ENCODE measurements around the gene EMX1. TPM values are rescaled to one million over a fixed set of nuclear protein-coding genes. Genes with fewer than 3 reads are reported as not detected.

The EMX1 gene
- total RNA-seq, 5 donors from 2014 or later (not counting 1 experiment from before 2014, with no cell fraction given) = not detected

DNA sequence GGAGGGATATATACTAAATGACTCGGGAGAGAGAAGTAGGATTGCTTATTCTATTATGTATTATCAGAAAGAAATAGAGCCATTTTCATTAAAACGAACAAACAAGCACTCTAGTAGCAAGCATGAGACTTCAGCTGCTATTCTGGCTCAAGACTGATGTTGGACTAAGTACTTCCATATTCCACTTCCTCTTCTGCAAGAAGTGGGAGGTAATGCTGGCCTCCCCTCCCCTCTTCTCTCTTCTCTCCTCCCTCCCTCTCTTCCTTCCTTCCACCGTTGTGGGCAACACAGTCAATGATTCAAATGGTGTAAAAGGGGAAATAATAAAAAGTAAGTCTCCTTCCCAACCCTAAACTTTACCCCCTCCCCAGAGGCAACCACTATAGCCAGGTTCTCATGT is 62.6 kb downstream of the EMX1 start:
- Histone ChIP-seq H3K9me3 (no peaks in the 10 kb centered on the region), H3K4me1 (ENCODE audit: control insufficient read depth in 1 of 2, extremely low read depth in 1 of 2, insufficient read depth in 2 of 2, low read length in 2 of 2) (no peaks in the 10 kb centered on the region), H3K27me3 (replicated peaks in 1 of 2; ENCODE audit: control insufficient read depth in 2 of 2, extremely low read depth in 1 of 2, insufficient read depth in 2 of 2, low read length in 1 of 2) (no peaks in the 10 kb centered on the region), H3K36me3 (ENCODE audit: control insufficient read depth in 2 of 2, extremely low read depth in 1 of 2, insufficient read depth in 1 of 2, low read length in 1 of 2) (peaks cover 0 to 3% of the 10 kb centered on the region in 2 donors), H3K4me3 (ENCODE audit: control insufficient read depth in 1 of 2, extremely low read depth in 1 of 2, low read length in 1 of 2) (no peak overlapping the region), H3K27ac (ENCODE audit: low read length) (no peak overlapping the region)
- POLR2A ChIA-PET = no interaction called here
- no CpG with 5 or more reads among the region's 3 CpGs for WGBS (ENCODE audit: insufficient coverage)
- CTCF ChIA-PET = interaction anchor here in 1 of 2 donors (1.2 kb wide), 1 partner anchor 14 kb away, joined by 4 read pairs; no protein-coding TSS in a partner anchor
- no peak for DNase-seq
- no peak for ATAC-seq (replicated peaks in 1 of 4)
- H3K36me3 Mint-ChIP-seq = no peaks in the 10 kb centered on the region
- no peaks in the 10 kb centered on the region for H3K27me3 Mint-ChIP-seq
- H3K4me1 Mint-ChIP-seq = peaks cover 0 to 2% (median 1%) of the 10 kb centered on the region in 3 donors
- no peak overlapping the region for H3K27ac Mint-ChIP-seq
- no peaks in the 10 kb centered on the region for H3K9me3 Mint-ChIP-seq
- H3K4me3 Mint-ChIP-seq = no peak overlapping the region

DNA sequence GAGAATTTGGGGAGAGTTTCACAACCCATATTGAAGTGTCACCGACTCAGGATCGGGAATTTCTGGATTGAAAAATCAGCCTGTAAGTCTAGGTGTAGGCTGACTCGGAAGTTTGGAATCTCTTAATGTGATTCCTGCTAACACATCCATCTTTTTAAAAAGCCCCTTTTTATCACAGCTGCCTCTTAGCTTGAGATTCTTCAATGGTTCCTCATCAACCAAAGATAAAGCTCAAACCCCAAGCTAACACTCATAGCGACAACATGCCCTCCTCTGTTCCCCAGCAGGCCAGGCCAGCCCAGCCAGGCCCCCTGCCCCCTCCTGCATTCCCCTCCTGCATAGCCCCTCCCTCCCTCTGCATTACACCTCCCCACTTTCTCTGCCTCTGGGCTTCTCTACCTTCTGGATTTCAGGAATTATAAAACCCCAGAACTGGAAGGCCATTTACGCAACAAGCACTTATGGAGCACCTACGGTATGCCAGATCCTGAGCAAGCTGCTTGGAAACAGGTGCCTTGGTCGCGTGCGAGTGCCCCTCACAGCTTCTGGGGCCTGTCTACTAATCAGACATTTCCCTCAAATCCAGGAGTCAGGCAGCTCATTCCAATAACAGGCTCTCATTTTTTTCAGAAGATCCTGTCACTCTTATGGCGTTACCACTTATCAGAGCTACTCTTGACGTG is 63.4 kb downstream of the EMX1 start:
- Histone ChIP-seq H3K4me3 (ENCODE audit: control insufficient read depth in 1 of 2, extremely low read depth in 1 of 2, low read length in 1 of 2) (no peak overlapping the region), H3K36me3 (ENCODE audit: control insufficient read depth in 2 of 2, extremely low read depth in 1 of 2, insufficient read depth in 1 of 2, low read length in 1 of 2) (peaks cover 0 to 3% of the 10 kb centered on the region in 2 donors), H3K27ac (ENCODE audit: low read length) (no peak overlapping the region), H3K4me1 (ENCODE audit: control insufficient read depth in 1 of 2, extremely low read depth in 1 of 2, insufficient read depth in 2 of 2, low read length in 2 of 2) (no peaks in the 10 kb centered on the region), H3K9me3 (no peaks in the 10 kb centered on the region), H3K27me3 (replicated peaks in 1 of 2; ENCODE audit: control insufficient read depth in 2 of 2, extremely low read depth in 1 of 2, insufficient read depth in 2 of 2, low read length in 1 of 2) (no peaks in the 10 kb centered on the region)
- H3K36me3 Mint-ChIP-seq = no peaks in the 10 kb centered on the region
- H3K27ac Mint-ChIP-seq = no peak overlapping the region
- ChIA-PET POLR2A (no interaction called here), CTCF (interaction anchor here (0.5 to 1.2 kb wide), 2 partner anchors 12 to 13 kb away, joined by 3 to 4 read pairs; no protein-coding TSS in a partner anchor)
- 98% methylated on average over 8 of the region's 11 CpGs for WGBS (ENCODE audit: insufficient coverage)
- no peak overlapping the region for H3K4me3 Mint-ChIP-seq
- H3K9me3 Mint-ChIP-seq = no peaks in the 10 kb centered on the region
- H3K4me1 Mint-ChIP-seq = peaks cover 0 to 2% (median 1%) of the 10 kb centered on the region in 3 donors
- no peak for DNase-seq
- no peaks in the 10 kb centered on the region for H3K27me3 Mint-ChIP-seq
- no peak for ATAC-seq (replicated peaks in 1 of 4)

DNA sequence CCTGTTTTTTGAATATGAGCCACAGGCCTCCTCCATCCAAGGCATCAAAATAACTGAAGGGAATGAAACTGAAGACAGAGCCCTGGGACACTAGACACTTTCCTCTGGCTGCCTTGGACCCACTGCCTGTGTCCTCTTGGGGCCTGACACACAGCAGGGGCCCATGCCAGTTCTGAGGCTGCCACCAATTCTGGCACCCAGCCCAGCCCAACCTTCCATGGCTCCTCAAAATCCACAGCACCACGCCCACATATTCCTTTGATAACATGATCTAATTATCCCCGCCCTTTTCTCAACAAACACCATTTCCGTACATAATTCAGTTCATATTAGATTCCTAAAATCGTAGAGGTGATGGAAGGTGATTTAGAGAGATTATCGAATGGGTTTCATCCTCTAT is 64.2 kb downstream of the EMX1 start:
- Mint-ChIP-seq H3K27ac (no peak overlapping the region), H3K4me3 (no peak overlapping the region), H3K9me3 (no peaks in the 10 kb centered on the region), H3K36me3 (peaks cover under 1% of the 10 kb centered on the region), H3K27me3 (no peaks in the 10 kb centered on the region), H3K4me1 (peaks cover 0 to 2% (median 1%) of the 10 kb centered on the region in 3 donors)
- no CpG with 5 or more reads among the region's 5 CpGs for WGBS (ENCODE audit: insufficient coverage)
- DNase-seq = no peak
- ChIA-PET CTCF (interaction anchor here in 1 of 2 donors (0.5 kb wide), 1 partner anchor 13 kb away, joined by 3 read pairs; no protein-coding TSS in a partner anchor), POLR2A (no interaction called here)
- H3K4me1 ChIP-seq (ENCODE audit: control insufficient read depth in 1 of 2, extremely low read depth in 1 of 2, insufficient read depth in 2 of 2, low read length in 2 of 2) = no peaks in the 10 kb centered on the region
- ATAC-seq (replicated peaks in 1 of 4) = no peak
- peaks cover 0 to 3% of the 10 kb centered on the region in 2 donors for H3K36me3 ChIP-seq (ENCODE audit: control insufficient read depth in 2 of 2, extremely low read depth in 1 of 2, insufficient read depth in 1 of 2, low read length in 1 of 2)
- H3K27ac ChIP-seq (ENCODE audit: low read length) = no peak overlapping the region
- H3K4me3 ChIP-seq (ENCODE audit: control insufficient read depth in 1 of 2, extremely low read depth in 1 of 2, low read length in 1 of 2) = no peak overlapping the region
- H3K9me3 ChIP-seq = no peaks in the 10 kb centered on the region
- H3K27me3 ChIP-seq (replicated peaks in 1 of 2; ENCODE audit: control insufficient read depth in 2 of 2, extremely low read depth in 1 of 2, insufficient read depth in 2 of 2, low read length in 1 of 2) = no peaks in the 10 kb centered on the region

DNA sequence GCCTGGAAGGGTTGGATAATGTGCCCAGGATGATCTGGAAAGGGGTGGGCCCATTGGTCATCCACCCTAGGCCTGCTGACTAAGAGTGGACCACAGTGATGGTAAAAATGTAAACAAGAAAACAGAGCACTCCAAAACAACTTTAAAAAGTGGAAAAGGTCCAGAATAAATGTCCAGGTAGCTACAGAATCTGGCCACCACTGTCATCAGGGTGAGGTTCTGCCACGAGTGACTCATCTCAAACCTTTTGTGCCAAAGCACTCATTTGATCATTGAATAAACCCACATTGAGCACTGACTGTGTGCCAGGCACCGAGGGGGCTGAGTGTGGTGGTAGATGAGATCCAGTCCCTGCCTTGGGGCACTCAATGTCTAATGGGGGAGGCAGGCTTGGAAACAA is 64.9 kb downstream of the EMX1 start:
- H3K27ac Mint-ChIP-seq = no peak overlapping the region
- DNase-seq = no peak
- H3K4me1 Mint-ChIP-seq = peaks cover 0 to 2% (median 1%) of the 10 kb centered on the region in 3 donors
- H3K4me1 ChIP-seq (ENCODE audit: control insufficient read depth in 1 of 2, extremely low read depth in 1 of 2, insufficient read depth in 2 of 2, low read length in 2 of 2) = no peaks in the 10 kb centered on the region
- no peak overlapping the region for H3K4me3 ChIP-seq (ENCODE audit: control insufficient read depth in 1 of 2, extremely low read depth in 1 of 2, low read length in 1 of 2)
- H3K9me3 ChIP-seq = no peaks in the 10 kb centered on the region
- no peaks in the 10 kb centered on the region for H3K27me3 ChIP-seq (replicated peaks in 1 of 2; ENCODE audit: control insufficient read depth in 2 of 2, extremely low read depth in 1 of 2, insufficient read depth in 2 of 2, low read length in 1 of 2)
- peaks cover 3% of the 10 kb centered on the region for H3K36me3 Mint-ChIP-seq
- POLR2A ChIA-PET = no interaction called here
- no peak overlapping the region for H3K27ac ChIP-seq (ENCODE audit: low read length)
- H3K4me3 Mint-ChIP-seq = no peak overlapping the region
- CTCF ChIA-PET = no interaction called here
- ATAC-seq (replicated peaks in 1 of 4) = no peak
- H3K9me3 Mint-ChIP-seq = no peaks in the 10 kb centered on the region
- 60% methylated on average over 2 of the region's 2 CpGs for WGBS (ENCODE audit: insufficient coverage)
- no peaks in the 10 kb centered on the region for H3K27me3 Mint-ChIP-seq
- H3K36me3 ChIP-seq (ENCODE audit: control insufficient read depth in 2 of 2, extremely low read depth in 1 of 2, insufficient read depth in 1 of 2, low read length in 1 of 2) = peaks cover 0 to 3% of the 10 kb centered on the region in 2 donors

DNA sequence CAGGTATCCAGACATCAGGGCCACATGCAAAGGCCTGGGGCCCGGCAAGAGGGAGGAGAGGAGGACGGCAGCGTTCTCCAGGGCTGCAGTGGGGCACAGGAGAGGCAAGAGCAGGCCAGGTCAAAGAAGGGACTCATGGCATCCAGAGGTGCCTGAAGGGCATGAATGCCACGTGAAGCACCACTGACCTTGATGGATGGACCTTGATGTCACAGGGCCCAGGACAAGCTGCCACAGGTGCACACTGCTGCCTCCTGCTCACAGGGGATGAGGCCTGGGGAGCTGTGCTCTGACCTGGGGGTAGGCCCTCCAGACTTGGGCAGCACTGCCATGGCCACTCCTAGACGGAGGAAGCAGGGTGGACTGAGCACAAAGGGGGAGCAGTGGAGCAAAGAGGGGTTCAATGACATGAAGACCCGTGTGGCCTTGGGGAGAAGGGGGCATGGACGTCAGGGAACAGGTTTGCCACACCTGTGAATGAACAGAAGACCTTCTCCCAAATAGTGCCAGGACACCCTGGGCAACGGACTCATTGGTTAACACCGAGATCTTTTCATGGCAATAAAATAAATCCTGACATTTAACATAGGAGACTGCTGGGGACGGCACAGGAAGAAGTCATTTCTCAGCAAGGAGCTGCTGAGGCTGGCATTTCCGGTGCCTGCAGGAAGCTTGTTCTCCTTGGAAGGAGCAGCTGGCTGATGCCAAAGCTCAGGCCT is 65.6 kb downstream of the EMX1 start:
- Histone ChIP-seq H3K4me3 (ENCODE audit: control insufficient read depth in 1 of 2, extremely low read depth in 1 of 2, low read length in 1 of 2) (no peak overlapping the region), H3K9me3 (no peaks in the 10 kb centered on the region), H3K27me3 (replicated peaks in 1 of 2; ENCODE audit: control insufficient read depth in 2 of 2, extremely low read depth in 1 of 2, insufficient read depth in 2 of 2, low read length in 1 of 2) (no peaks in the 10 kb centered on the region), H3K36me3 (ENCODE audit: control insufficient read depth in 2 of 2, extremely low read depth in 1 of 2, insufficient read depth in 1 of 2, low read length in 1 of 2) (peaks cover 0 to 3% of the 10 kb centered on the region in 2 donors), H3K4me1 (ENCODE audit: control insufficient read depth in 1 of 2, extremely low read depth in 1 of 2, insufficient read depth in 2 of 2, low read length in 2 of 2) (no peaks in the 10 kb centered on the region), H3K27ac (ENCODE audit: low read length) (no peak overlapping the region)
- 83% methylated on average over 9 of the region's 11 CpGs for WGBS (ENCODE audit: insufficient coverage)
- no peak for ATAC-seq (replicated peaks in 1 of 4)
- no peak overlapping the region for H3K27ac Mint-ChIP-seq
- H3K9me3 Mint-ChIP-seq = no peaks in the 10 kb centered on the region
- ChIA-PET CTCF (interaction anchor here in 1 of 2 donors (0.8 kb wide), 1 partner anchor 197 kb away, joined by 3 read pairs; no protein-coding TSS in a partner anchor), POLR2A (no interaction called here)
- no peak overlapping the region for H3K4me3 Mint-ChIP-seq
- peaks cover 3% of the 10 kb centered on the region for H3K36me3 Mint-ChIP-seq
- H3K27me3 Mint-ChIP-seq = no peaks in the 10 kb centered on the region
- no peak for DNase-seq
- peaks cover 0 to 2% (median 1%) of the 10 kb centered on the region in 3 donors for H3K4me1 Mint-ChIP-seq

DNA sequence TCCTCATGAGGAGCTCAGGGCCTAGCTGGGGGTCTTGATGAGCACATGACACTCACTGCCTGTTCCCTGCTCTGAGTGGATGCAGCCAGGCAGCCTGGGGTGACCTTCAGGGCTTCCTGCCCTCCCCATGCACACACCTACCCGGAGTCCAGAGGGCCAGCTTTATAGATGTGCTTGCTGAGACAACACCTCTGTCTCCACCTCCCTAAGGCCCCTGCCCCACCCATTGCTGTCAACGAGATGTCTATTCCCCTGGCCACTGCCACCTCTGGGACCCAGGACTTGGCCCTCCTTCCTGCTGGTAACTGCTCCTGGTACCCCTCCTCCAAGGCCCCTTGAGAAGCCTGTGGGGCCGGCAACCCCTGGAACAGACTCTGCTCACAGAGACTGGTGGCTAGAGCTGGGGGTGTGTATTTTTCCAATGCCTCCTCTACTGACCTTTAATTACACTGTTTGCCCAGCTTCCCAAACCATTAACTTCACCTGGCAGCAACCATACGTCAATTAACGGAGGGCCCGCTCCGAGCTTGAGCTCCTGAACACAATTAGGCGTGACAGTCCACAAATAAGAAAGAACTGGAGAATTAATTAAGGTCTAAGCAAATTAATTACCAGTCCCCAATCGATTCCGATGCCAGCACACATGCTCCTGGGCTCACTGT is 66.3 kb downstream of the EMX1 start:
- ChIA-PET POLR2A (no interaction called here), CTCF (interaction anchor here (0.6 to 0.8 kb wide), 2 partner anchors 11 to 196 kb away, joined by 3 read pairs; no protein-coding TSS in a partner anchor)
- H3K27me3 Mint-ChIP-seq = no peaks in the 10 kb centered on the region
- Histone ChIP-seq H3K27ac (ENCODE audit: low read length) (no peak overlapping the region), H3K9me3 (no peaks in the 10 kb centered on the region), H3K27me3 (replicated peaks in 1 of 2; ENCODE audit: control insufficient read depth in 2 of 2, extremely low read depth in 1 of 2, insufficient read depth in 2 of 2, low read length in 1 of 2) (no peaks in the 10 kb centered on the region), H3K4me3 (ENCODE audit: control insufficient read depth in 1 of 2, extremely low read depth in 1 of 2, low read length in 1 of 2) (no peak overlapping the region), H3K36me3 (ENCODE audit: control insufficient read depth in 2 of 2, extremely low read depth in 1 of 2, insufficient read depth in 1 of 2, low read length in 1 of 2) (peaks cover 2 to 3% of the 10 kb centered on the region in 2 donors), H3K4me1 (ENCODE audit: control insufficient read depth in 1 of 2, extremely low read depth in 1 of 2, insufficient read depth in 2 of 2, low read length in 2 of 2) (no peaks in the 10 kb centered on the region)
- H3K4me1 Mint-ChIP-seq = peaks cover 0 to 2% (median 1%) of the 10 kb centered on the region in 3 donors
- H3K27ac Mint-ChIP-seq = no peak overlapping the region
- WGBS (ENCODE audit: insufficient coverage) = 91% methylated on average over 7 of the region's 10 CpGs
- H3K4me3 Mint-ChIP-seq = no peak overlapping the region
- no peaks in the 10 kb centered on the region for H3K9me3 Mint-ChIP-seq
- DNase-seq = no peak
- no peak for ATAC-seq (replicated peaks in 1 of 4)
- peaks cover 3% of the 10 kb centered on the region for H3K36me3 Mint-ChIP-seq
